Measurements from ENCODE around the gene ZBTB39.
"Not testable (repeated sequence)": the region's sequence is repeated elsewhere in the genome, so short reads cannot be mapped to it uniquely, and the experiment has no call there.

Gene ZBTB39

DNA sequence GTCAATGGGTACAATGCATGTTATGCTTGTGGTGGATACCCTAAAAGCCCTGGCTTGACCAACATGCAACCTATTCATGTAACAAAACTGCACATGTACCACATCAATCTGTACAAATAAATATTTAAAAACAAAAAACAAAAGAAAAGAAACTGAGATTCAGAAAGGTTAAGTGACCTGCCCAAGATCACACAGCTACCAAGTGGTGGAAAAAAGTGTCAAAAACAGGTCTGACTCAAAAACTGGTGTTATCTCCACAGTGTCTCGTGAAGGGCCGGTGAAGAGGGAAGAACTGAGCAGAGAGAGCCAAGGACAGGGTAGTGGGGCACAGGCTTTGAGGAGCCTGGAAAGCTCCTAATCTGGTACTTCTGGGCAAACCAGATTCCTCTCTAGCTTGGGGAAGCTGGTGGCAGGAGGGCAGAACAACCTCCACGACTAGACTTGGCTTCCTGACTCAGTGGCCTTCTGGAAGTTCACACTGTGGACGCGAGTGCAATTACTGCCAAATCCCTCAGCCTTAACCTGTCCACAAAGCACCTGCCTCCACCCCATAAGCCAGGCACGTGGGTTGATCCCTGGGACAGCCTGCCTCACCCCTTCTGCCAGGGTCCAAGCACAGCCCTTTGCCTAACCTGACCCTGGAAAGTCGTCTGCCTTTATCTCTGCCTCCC lies 15.6 kb downstream of the ZBTB39 start:
- TF ChIP-seq, protein P1, sequence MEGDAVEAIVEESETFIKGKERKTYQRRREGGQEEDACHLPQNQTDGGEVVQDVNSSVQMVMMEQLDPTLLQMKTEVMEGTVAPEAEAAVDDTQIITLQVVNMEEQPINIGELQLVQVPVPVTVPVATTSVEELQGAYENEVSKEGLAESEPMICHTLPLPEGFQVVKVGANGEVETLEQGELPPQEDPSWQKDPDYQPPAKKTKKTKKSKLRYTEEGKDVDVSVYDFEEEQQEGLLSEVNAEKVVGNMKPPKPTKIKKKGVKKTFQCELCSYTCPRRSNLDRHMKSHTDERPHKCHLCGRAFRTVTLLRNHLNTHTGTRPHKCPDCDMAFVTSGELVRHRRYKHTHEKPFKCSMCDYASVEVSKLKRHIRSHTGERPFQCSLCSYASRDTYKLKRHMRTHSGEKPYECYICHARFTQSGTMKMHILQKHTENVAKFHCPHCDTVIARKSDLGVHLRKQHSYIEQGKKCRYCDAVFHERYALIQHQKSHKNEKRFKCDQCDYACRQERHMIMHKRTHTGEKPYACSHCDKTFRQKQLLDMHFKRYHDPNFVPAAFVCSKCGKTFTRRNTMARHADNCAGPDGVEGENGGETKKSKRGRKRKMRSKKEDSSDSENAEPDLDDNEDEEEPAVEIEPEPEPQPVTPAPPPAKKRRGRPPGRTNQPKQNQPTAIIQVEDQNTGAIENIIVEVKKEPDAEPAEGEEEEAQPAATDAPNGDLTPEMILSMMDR (conservative IDR thresholded peaks at IDR 0.05; ENCODE audit: low read depth): no peak
- ChIA-PET CTCF (no interaction called here), POLR2A (ENCODE audit: low non-redundant PET) (no interaction called here)

GRCh38 chr12:56989861-56990610 lies 16.3 kb downstream of the ZBTB39 start:
- POLR2A ChIA-PET (ENCODE audit: low non-redundant PET): no interaction called here
- no peak overlapping the region for H3K27ac ChIP-seq
- CTCF ChIA-PET: interaction anchor here (0.7 kb wide), 1 partner anchor 121 kb away, joined by 3 read pairs; no protein-coding TSS in a partner anchor
- TF ChIP-seq, protein P1 (conservative IDR thresholded peaks at IDR 0.05; ENCODE audit: low read depth): no peak
- DNase-seq (ENCODE audit: low spot score): no peak

More for the DNA sequence above, 15.6 kb downstream of the ZBTB39 start:
- no peak overlapping the region for H3K27ac ChIP-seq
- no peak for DNase-seq (ENCODE audit: low spot score)

DNA sequence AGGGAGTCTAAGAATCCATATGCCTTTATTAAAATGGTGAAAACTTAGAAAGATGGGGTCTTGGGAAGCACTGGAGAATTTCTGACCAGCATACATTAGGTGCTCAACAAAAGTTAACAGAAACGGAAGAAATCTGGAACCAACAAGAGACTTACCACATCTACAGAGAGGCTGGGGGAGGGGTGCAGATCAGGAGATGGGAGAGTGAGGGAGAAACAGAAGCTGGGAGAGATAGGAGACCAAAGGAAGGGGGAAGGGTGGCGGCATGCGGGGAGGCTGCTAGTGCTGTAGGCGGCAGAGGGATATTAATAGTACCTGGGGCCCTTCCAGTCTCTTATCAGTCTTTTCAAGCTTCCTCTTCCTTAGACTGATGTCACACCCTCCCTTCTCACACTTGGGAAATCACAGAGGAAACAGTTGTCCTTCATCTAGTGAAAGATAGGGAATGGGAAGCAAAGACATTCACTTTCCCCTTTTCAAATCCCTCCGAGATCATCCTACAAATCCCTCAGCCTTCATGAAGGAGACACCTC lies 18.1 kb downstream of the ZBTB39 start:
- DNase-seq (ENCODE audit: low spot score): no peak
- POLR2A ChIA-PET (ENCODE audit: low non-redundant PET): no interaction called here
- TF ChIP-seq, protein P1 (conservative IDR thresholded peaks at IDR 0.05; ENCODE audit: low read depth): no peak
- no peak overlapping the region for H3K27ac ChIP-seq
- CTCF ChIA-PET: interaction anchor here (0.5 to 2.9 kb wide), 13 partner anchors 13 to 267 kb away, joined by 3 to 20 read pairs (median 4); no protein-coding TSS in a partner anchor

DNA sequence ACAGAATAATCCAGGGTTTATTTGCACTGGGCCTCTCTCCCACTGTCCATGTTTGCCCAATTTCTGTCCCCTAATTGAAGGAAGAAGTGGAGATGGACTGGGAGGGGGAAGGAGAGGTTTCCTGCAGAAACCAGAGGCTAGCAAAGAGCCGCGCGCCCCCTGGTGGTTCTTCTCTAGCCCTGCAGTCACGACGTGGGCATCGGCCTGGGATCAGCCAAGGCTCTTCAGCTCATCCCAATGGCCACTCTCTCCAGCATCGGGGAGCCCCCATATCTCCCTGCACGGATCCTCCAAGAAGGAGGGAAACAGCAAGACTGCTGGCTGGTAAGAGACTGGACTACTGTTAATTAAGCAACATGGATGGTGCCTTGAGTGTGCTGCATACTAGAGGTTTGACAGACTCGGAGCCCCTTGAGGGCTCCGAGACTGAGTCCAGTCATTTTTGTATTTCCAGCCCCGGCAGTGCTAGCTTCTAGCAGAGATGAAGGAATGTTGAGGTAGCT lies 18.7 kb downstream of the ZBTB39 start:
- H3K27ac ChIP-seq: no peak overlapping the region; the same call in 1 of the 2 replicates
- peak; percentile 71 for DNase-seq (ENCODE audit: low spot score)
- POLR2A ChIA-PET (ENCODE audit: low non-redundant PET): no interaction called here
- CTCF ChIA-PET: interaction anchor here (0.5 to 2.9 kb wide), 12 partner anchors 14 to 266 kb away, joined by 3 to 20 read pairs (median 4); no protein-coding TSS in a partner anchor
- TF ChIP-seq, protein P1 (conservative IDR thresholded peaks at IDR 0.05; ENCODE audit: low read depth): peak; percentile 94

- TF ChIP-seq, protein P1 (conservative IDR thresholded peaks at IDR 0.05; ENCODE audit: low read depth): no peak
- no peak for DNase-seq (ENCODE audit: low spot score)
- POLR2A ChIA-PET (ENCODE audit: low non-redundant PET): no interaction called here
- H3K27ac ChIP-seq: peak overlapping the region; percentile 79; the same call in 1 of the 2 replicates
- CTCF ChIA-PET: interaction anchor here (0.6 to 2.9 kb wide), 6 partner anchors 14 to 266 kb away, joined by 3 to 20 read pairs (median 4); no protein-coding TSS in a partner anchor
Observed at GRCh38 chr12:56987011-56987410, 19.3 kb downstream of the ZBTB39 start.

- POLR2A ChIA-PET (ENCODE audit: low non-redundant PET): not testable (repeated sequence)
- DNase-seq (ENCODE audit: low spot score): peak; percentile 90
- H3K27ac ChIP-seq: peak overlapping the region; percentile 79
- CTCF ChIA-PET: interaction anchor here (0.6 to 2.9 kb wide), 3 partner anchors 16 to 259 kb away, joined by 3 to 20 read pairs (median 4); no protein-coding TSS in a partner anchor
Observed at GRCh38 chr12:56985714-56986113, 20.6 kb downstream of the ZBTB39 start.

Data from RWPE1 (cell line).